GM18526 (cell line): Measurements from ENCODE around the gene CA7.

ENCODE experiments used
- POLR2A ChIP-seq: IDR thresholded peaks from 3 replicates; pipeline ENCODE4 v1.6.1; 2011; ENCODE audit not compliant: insufficient read length; ENCODE audit errors: extremely low read depth

Gene CA7

GRCh38 chr16:66841366-66841765 lies 2.8 kb upstream of the CA7 start:
- no peak for TF ChIP-seq POLR2A

DNA sequence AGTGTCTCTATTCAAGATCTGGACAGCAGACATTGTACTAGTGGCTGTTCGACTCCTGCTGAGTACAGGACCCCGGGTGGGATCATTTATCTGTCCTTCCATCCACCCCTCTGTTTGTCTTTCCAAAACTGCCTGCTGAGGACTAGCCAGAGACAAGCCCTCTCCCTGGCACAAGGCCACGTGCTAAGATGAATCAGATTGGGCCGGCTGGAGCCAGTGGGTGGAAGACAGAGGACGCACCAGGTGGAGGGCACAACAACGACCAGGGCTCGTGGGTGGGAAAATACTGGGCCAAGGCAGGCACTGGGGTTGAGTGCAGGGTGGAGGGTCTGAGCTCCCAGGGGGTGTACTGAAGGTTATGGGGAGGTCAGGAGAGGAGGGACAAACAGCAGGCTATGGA lies 1.4 kb upstream of the CA7 start:
- TF ChIP-seq POLR2A: no peak

GRCh38 chr16:66843191-66843590 lies 1.0 kb upstream of the CA7 start:
- TF ChIP-seq POLR2A: no peak

GRCh38 chr16:66844009-66844341 lies 239 bp upstream of the CA7 start:
- no peak for TF ChIP-seq POLR2A

DNA sequence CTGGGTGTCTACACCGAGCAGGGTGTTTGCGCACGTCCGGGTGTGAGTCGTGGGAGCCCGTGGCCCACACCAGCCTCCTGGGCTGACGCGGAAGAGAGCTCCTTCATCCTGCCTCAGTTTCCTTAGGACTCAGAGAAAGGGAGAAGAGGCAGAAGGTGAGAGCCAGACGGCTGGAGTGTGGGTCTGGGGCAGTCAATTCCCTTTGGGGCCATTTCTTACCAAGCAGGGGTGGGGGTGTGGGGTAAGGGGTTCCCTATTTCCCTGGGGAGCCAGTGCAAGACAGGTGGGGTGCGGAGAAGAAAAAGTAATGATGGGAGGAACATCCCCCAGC lies 831 bp downstream of the CA7 start:
- TF ChIP-seq POLR2A: no peak

DNA sequence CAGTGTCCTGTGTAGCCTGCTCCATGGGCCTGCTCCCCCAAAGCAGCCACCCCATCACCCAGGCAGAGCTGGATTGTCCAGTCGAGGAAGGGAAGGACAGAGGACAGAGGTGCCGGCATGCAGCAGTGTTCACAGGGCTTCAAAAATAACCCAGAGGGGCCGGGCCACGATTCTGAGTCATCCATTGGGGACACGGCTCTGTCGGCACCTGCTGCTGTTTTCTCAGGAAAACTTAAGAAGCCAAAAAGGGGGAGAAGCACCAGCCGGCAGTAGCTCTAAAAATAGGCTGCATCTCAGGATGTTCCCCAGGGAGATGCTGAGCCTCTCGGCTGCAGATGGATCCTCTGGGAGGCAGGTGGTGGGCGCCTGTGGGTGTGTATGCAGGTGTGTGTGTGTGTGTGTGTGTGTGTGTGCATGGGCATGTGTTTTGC lies 1.6 kb downstream of the CA7 start:
- no peak for TF ChIP-seq POLR2A

DNA sequence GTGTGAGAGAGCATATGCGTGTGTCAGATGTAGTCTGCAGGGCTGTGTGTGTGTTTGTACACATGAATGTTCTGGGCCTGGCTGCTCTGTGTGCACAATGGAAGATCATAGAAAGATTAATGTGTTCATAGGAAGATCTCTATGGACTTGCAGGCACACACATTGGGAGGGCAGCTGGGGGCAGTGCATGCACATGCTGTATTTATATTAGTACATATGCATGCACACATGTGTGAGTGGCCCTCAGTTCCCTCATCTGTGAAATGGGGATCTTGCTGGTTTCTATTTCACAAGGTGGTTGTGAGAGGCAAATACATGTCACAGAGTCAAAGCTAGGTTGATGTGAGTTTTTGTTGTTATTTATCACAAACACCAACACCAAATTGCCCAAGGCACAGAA lies 2.1 kb downstream of the CA7 start:
- no peak for TF ChIP-seq POLR2A

GRCh38 chr16:66846831-66847230 lies 2.6 kb downstream of the CA7 start:
- no peak for TF ChIP-seq POLR2A

DNA sequence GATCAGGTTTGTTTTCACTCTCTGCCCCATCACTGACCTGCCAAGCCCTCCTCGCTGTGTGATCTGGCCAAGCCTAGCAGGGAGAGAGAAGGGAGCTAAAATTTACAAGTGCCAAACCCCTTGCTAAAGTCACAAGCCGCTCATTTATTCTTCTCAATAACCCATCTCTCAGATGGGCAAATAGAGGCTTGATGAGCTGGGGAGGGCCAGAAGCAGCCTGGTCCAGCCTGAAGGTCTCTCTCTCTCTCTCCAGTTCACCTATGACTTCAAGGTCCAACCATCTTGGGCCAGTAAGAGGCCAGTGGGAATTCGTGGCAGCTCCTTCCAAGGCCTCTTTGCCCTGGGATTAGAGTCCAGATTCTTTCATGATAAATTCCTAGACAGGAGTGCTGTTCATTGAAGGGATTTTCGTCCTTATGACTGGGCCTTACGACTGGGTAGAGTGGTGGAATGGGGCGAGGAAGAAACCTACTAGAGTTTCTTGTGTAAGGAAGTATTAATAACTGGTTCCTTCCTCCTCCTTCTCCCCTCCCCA lies 3.4 kb downstream of the CA7 start:
- no peak for TF ChIP-seq POLR2A

- no peak for TF ChIP-seq POLR2A
Observed at GRCh38 chr16:66848172-66848571, 4.0 kb downstream of the CA7 start.

GRCh38 chr16:66849021-66849420 lies 4.8 kb downstream of the CA7 start:
- TF ChIP-seq POLR2A: no peak

DNA sequence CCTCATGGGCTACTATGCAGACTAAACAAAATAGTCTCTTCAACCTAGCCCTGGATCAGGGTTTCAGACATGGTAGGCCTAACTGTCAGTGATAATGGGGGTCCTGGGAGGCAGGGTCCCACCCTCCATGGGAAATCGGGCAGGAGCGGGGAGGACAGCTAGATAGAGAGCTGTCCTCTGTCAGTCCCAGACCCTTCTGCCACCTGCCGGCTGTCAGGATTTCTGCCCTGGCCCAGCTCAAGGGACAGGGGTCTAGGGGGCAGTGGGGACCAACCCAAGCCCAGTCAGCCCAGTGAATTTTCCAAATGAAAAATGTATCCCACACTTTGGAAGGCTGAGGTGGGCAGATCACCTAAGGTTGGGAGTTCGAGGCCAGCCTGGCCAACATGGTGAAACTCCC lies 5.3 kb downstream of the CA7 start:
- no peak for TF ChIP-seq POLR2A

- no peak for TF ChIP-seq POLR2A
Observed at GRCh38 chr16:66850115-66850815, 6.1 kb downstream of the CA7 start.

DNA sequence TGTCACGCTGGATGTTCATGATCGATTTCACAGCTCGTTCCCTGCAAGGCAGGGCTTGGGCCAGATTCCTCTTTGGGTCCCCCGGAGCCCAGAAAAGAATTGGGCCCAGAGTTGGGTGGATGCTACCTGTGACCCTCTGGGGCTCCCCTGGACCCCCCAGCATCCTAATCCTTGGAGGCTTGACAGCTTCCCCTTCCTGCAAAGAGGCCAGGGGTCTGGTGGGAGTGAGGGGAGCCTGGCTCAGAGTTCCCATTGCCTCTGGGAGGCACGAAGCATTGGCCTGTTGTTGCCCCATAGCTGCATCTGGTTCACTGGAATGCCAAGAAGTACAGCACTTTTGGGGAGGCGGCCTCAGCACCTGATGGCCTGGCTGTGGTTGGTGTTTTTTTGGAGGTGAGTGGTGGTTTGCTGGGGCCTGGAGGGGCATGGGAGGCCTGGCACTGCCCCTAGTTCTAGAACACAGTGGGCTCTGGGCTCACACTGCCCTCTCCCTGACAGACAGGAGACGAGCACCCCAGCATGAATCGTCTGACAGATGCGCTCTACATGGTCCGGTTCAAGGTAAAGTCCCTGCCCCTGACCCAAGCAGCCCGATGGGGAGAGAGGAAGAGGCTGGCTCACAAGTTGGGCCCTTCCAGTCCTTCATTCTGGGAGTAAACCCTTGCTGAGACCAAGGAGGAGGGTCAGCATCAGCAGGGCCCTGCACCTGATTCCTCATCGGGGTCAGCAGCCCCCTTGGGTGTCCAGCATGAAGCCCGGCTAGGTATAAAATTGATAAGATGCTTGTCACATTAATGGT lies 7.2 kb downstream of the CA7 start:
- TF ChIP-seq POLR2A: no peak

DNA sequence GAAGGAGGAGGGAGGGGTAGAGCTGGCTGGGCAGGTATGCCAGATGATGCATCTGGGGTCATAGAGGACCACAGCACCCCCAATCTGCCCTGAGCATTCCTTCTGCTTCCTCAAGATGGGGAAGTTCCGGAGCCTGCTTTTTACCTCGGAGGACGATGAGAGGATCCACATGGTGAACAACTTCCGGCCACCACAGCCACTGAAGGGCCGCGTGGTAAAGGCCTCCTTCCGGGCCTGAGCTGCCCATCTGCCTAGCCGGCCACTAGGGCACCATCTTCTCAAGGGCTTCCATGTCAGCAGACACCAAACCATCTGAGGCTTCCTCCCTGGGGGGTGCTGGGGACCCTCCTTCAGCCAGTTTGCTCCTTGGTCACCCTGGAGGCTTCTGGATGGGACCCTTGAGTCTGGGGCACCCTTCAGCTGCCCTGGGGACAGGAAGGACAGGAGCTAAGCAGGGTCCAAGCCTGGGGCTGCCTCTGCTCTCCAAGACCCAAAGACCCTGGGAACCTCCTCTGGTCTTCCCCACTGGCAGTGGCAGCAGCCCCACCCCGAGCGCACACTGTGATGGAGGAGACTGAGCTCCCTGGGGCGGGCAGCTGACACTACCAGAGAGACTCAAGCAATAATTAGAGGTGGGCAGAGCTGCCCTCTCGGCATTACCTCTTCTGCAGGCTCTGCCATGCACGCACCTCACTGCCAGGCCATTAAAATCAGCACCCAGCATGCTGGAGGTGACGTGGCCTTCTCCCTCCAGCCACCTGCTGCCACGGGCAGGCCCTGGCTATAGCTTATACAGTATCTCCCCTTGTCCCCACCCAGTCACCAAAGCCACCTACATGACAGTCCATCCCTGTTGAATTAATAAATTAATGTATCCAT lies 9.3 kb downstream of the CA7 start:
- no peak for TF ChIP-seq POLR2A
